ENCODE measurements around the gene PTGDR2. TPM values are rescaled to one million over a fixed set of nuclear protein-coding genes. Genes with fewer than 3 reads are reported as not detected.

The PTGDR2 gene
- polyA plus RNA-seq, 4 donors, result 0.18 to 0.39 (median 0.20) TPM

GRCh38 chr11:60875366-60876167 lies 19.8 kb upstream of the PTGDR2 start:
- DNase-seq (ENCODE audit: low read depth in 4 of 4, low spot score in 2 of 4), result no peak

DNA sequence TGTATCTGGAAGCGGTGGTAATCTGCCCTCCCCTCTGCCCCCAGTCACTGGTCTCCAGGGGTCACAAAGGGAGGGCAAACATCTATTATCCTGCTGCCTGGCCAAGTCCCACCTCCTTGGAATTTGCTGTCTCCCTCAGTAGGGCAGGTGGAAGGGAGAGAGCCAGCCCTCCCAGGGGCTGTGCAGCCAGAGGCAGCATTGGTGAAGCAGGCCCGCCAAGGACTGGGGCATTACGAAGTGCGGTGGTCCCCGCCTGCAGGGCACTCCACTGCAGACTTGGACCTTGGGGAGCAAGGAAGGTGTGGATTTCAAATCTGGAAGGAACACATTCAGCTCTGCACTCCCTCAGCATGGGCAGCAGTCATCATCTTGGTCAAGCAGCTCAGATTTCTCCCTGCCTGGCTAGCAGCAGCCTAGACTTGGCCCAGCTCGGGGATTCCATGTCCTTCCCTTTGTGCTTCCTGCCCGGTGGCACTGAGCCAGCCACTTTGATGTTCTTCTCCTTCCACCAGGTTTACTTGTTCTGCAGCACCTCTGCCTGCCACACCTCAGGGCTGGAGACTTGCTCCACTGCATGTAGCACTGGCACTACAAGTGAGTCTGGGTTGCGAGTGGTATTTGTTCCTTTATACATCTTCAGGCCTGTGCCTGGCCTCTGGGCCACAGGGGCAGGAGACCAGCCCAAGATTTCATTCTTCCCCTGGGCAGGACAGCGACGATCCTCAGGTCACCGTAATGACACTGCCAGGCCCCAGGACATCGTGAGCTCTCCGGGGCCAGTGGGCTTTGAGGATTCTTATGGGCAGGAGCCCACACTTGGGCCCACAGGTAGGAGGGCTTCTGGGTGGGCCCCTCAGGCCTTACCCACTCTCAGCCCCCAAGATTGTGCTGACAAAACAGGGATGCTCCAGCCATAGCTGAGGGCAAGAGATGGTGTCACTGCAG lies 18.9 kb upstream of the PTGDR2 start:
- no peak for DNase-seq (ENCODE audit: low read depth in 4 of 4, low spot score in 2 of 4)

- DNase-seq (ENCODE audit: low read depth in 4 of 4, low spot score in 2 of 4), result no peak
These were observed 17.8 kb upstream of the PTGDR2 start for GRCh38 chr11:60873533-60873932.

DNA sequence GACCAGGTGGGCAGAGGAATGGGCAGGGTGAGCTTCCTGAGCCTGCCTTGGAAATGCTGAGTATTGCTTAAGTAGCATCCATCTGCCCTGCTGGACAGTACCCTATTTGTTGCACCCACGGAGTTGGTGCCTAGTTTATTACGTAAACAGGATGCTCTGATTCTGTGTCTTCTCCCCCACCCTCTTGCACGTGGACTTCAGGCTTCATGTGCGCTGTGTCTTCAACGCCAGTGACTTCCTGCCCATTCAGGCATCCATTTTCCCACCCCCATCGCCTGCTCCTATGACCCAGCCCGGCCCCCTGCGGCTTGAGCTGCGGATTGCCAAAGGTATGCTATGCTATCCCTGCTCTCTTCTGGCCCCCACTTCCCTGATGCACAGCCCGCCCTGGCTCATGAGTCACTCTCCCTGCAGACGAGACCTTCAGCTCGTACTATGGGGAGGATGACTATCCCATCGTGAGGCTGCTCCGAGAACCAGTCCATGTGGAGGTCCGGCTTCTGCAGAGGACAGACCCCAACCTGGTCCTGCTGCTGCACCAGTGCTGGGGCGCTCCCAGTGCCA lies 17.3 kb upstream of the PTGDR2 start:
- no peak for DNase-seq (ENCODE audit: low read depth in 4 of 4, low spot score in 2 of 4)

- DNase-seq (ENCODE audit: low read depth in 4 of 4, low spot score in 2 of 4), result no peak
These were observed 16.6 kb upstream of the PTGDR2 start for GRCh38 chr11:60872124-60872960.

GRCh38 chr11:60871378-60872061 lies 15.8 kb upstream of the PTGDR2 start:
- no peak for DNase-seq (ENCODE audit: low read depth in 4 of 4, low spot score in 2 of 4)

- no peak for DNase-seq (ENCODE audit: low read depth in 4 of 4, low spot score in 2 of 4)
These were observed 15.1 kb upstream of the PTGDR2 start for GRCh38 chr11:60870733-60871377.

- no peak for DNase-seq (ENCODE audit: low read depth in 4 of 4, low spot score in 2 of 4)
These were observed 14.5 kb upstream of the PTGDR2 start for GRCh38 chr11:60870276-60870675.

GRCh38 chr11:60869451-60869825 lies 13.7 kb upstream of the PTGDR2 start:
- DNase-seq (ENCODE audit: low read depth in 4 of 4, low spot score in 2 of 4), result no peak

DNA sequence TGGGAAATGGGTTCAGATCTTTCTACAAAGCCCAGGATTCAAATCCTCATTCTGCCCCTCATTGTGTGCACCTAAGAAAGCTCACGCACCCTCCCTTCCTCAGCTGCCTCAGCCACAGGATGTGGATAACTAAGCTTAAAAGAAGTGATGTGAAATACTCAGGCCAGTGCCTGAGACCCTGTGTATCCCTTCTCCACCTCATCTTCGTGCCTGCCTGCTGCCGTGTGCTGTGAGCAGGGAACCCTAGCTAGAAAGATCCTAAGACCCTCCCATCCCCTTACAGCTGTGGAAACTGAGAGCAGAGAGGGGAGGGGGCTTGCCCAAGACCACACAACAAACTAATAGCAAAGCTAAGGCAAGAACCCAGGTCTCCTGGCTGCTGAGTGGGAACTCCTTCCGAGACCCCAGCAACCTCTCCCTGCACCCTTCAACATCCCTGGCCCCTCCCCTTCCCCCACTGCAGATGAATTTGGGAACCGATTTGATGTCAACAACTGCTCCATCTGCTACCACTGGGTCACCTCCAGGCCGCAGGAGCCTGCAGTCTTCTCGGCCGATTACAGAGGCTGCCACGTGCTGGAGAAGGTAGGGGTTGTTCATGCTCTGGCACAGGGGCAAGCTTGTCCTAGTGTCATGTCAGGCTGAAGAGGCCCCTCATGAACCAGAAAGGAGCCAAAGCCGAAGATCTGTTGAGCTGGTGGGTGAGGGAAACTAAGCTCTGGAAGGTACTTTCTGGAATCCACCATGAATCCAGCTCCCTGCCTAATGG lies 13.1 kb upstream of the PTGDR2 start:
- DNase-seq (ENCODE audit: low read depth in 4 of 4, low spot score in 2 of 4), result no peak

DNA sequence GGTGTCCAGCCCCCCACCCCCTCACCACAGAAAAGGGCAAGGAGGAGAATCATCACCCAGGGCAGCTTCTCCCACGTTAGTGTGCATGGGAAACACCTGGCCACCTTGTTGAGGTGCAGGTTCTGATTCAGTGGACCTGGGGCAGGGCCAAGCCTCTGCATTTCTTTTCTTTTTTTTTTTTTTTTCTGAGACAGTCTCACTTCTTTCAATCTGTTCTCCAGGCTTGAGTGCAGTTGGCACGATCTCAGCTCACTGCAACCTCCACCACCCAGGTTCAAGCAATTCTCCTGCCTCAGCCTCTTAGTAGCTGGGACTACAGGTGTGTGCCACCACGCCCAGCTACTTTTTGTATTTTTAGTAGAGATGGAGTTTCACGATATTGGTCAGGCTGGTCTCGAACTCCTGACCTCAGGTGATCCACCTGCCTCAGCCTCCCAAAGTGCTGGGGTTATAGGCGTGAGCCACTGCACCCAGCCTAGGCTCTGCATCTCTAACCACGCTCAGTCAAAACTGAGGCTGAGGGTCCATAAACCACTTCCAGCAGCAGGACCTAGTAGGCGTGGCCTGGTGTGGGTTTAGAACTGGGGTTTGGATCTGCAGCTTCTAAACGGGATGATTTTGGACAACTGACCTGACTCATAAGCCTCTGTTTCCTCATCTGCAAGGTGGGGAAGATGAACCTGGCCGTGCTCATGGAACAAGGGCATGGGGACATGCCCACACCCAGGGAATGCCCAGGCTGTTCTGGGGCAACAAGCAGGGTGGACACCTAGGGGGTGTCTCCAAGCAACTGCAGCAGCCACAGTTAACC lies 12.3 kb upstream of the PTGDR2 start:
- no peak for DNase-seq (ENCODE audit: low read depth in 4 of 4, low spot score in 2 of 4)

DNA sequence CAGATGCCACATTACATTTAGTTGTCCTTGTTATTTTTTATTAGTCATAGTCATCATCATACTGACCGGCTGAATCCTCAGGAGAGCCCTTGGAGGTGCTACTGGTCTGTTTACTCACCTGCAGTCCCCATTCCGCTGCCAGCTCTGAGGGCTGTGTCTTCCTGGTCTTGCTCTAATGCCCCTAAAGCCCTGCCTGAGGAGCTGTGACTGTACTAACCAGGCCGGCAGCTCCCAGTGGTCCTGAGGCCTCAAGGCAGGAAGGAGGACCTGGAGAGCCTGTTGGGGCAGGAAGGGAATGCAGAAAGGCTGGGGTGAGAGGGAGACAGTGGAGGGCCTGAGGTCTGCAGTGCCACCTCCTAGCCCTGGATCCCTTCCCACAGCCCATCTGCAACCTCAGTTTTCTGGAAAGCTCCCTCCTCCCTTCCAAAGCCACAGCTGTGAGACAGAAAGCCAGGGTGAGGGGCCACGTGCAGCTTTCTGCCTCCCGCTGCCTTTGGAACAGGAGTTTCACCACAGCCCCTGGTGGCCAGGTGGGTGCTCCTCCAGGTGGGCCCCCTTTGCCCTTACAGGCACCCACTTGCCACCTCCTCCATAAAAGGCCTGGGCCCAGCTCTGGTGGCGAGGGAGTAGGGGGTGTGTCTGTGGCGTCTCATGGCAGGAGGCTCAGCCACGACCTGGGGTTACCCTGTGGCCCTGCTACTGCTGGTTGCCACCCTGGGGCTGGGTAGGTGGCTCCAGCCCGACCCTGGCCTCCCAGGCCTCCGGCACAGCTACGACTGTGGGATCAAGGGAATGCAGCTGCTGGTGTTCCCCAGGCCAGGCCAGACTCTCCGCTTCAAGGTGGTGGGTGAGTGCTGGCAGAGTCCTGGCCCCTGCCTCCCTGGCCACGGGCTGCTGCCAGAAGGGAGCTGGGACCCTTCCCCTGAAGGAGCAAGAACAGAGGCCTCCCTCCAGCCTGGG lies 11.4 kb upstream of the PTGDR2 start, which contains the start of gene ZP1:
Gene ZP1, plus strand, starts transcription at position 632 of the 960 bp plus-strand sequence. Its CDS starts 20 bp downstream, at position 652.
- DNase-seq (ENCODE audit: low read depth in 4 of 4, low spot score in 2 of 4), result no peak

DNA sequence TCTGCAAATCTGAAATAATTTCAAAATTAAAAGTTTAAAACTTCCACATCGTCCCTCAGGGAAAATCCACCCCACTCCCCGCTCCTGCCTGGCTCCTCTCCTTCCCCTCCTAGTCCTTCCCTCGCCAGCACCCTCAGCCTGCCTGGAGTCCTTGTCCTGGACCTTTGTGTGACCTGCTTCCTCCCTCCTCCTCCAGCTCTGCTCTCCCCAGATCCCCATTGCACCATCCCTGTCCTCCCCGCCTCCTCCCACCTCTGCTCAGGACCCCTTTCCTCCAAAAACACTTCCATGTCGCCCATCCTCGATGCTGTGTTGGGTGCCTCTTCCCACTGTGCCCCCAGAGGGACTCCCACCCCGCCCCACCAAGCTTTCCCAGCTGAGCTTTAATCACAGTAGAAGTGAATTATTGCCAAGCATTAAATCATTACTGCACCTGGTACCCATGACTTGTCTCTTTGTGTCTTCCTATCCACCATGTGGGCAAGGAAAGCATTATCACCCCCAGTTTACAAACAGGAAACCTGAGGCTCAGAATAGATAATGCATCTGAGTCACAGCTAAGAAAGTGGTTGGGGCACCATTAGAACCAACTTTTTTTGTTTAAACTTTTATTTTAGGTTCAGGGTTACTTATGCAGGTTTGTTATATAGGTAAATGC lies 9.2 kb upstream of the PTGDR2 start:
- DNase-seq (ENCODE audit: low read depth in 4 of 4, low spot score in 2 of 4), result no peak

- no peak for DNase-seq (ENCODE audit: low read depth in 4 of 4, low spot score in 2 of 4)
These were observed 8.1 kb upstream of the PTGDR2 start for GRCh38 chr11:60863550-60864521.

DNA sequence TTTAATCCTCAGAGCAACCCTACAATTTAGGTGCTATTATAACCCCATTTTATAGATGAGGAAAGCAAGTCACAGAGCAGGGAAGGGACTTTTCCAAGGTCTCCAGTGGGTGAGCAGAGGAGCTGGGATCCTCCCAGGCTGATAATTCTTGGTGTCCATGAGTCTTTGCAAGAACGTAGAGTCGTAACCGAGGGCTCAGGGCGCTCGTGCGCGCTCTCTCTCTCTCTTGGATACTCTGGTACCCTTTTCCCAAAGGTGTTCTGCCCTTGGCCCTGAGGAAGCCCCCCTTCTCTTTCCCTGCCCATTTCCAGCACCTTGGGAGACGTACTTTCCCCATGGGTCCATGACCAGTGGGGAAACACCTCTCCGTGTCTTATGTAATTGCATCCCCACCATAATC lies 6.4 kb upstream of the PTGDR2 start:
- DNase-seq (ENCODE audit: low read depth in 4 of 4, low spot score in 2 of 4), result no peak

Data from left renal cortex interstitium (tissue), 4 donors.